Fibroblast of gingiva (primary cell): ENCODE results near the gene HSD17B7.
"Not testable (repeated sequence)": the region's sequence is repeated elsewhere in the genome, so short reads cannot be mapped to it uniquely, and the experiment has no call there.

ENCODE experiments used
- DNase-seq: peaks from one replicate; pipeline ENCODE4 v3.0.0-alpha.2; 2011; ENCODE audit warnings: low read depth

Gene HSD17B7

GRCh38 chr1:162790303-162790984 lies at the start of gene HSD17B7:
HSD17B7 (plus strand) TSS chr1:162790702; CDS start chr1:162790801, 99 bp downstream.
- peak; percentile 41 for DNase-seq

DNA sequence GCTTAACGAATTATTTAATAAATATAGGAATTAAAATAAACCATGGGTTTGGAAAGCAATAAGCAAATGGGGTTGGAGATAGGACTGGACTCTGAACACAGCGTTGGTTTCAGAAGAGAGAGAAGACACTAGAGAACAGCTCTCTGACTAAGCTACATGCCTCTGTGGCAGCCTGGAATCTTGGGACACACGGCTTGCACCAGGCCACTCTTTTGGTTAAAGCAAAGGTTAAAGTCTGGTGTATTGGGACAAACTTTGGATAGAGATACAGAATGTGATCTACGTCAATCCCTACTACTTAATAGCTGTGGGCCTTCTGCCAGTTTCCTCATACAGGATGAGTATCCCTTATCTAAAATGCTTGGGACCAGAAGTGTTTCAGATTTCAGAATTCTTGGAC lies 49.7 kb upstream of the HSD17B7 start:
- no peak for DNase-seq

GRCh38 chr1:162741574-162741973 lies 48.9 kb upstream of the HSD17B7 start:
- DNase-seq = no peak

- DNase-seq = not testable (repeated sequence)
Measured at GRCh38 chr1:162746264-162746942, 44.1 kb upstream of the HSD17B7 start.

GRCh38 chr1:162753001-162753658 lies 37.4 kb upstream of the HSD17B7 start:
- DNase-seq = no peak

DNA sequence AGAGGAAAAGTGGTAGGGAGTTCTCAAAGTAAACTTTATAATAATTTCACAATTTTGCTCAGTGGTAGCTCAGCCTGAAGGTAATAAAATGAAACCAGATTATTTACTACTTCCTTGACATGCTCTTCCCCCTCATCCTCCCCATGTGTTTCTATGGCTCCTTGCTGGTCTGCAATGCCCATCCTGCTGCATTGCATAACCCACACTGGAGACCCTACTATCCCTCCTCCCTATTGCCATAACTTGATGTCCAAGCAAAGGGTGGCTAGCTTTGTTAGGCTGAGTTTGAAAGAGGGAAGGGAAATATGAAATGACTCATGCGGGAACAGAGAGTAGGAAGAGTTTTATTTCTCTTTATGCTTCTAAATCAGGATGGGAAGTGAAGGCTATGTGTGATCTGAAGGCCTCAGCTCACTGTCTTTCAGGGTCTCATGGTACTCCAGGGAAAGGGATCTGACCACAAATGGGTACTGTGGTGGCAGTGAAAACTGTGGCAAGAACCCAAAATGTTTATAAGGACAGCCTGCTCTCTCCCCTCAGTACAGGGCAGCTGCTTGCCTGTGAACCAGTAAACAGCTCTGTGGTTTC lies 36.4 kb upstream of the HSD17B7 start:
- no peak for DNase-seq

DNA sequence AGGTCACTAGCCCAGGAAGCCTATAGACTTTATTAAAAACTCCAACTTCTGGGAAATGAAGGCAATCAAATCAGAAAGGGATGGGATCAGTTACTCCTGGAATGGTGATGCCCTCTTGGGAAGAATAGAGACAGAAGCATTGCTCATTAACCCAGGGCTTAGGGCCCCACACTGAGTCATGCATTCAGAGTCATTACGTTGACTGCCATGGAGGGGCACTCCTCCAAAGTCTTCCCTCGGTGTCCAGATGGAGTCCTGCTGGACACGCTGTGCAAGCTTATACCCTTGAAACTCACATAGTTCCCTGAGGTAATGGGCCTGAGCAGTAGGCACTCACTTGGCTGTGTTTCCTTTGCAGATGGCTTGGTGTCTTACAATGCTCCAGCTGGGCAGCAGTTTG lies 35.2 kb upstream of the HSD17B7 start:
- no peak for DNase-seq

- no peak for DNase-seq
Measured at GRCh38 chr1:162756523-162756922, 34.0 kb upstream of the HSD17B7 start.

DNA sequence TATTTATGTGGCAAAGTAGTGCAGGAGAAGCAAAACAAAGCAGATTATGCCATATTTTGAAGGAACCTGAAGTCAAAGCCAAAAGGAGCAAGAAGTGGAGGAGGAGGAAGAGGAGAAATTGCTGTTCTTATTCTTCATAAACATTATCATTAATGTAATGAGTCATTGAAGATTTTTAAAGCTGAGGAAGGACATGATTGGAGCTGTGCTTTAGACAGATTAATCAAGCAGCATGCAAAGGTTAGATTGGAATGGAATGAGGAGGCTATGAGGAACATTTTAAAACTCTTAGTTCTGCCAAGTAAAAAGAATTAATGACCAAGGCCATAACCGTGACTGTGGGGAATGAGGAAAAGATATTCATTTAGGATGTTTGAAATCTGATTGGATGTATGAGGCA lies 33.0 kb upstream of the HSD17B7 start:
- no peak for DNase-seq

DNA sequence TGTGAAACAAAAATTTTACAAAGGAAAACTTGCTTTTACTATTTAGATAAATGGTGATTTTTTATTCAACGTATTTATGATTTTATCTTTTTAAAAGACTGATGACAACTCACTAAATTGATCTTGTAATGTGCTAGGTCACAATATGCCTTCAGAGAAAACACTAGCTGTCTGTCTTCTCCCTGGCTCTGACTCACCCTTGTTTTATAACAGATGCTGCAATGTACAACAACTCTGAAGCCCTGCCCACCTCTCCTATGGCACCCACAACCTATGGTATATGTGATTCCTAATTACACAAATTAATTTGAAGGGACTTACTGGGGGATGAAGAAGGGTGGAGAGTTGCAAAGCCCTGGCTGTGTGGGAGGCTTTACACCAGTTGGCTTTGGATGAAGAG lies 24.7 kb upstream of the HSD17B7 start:
- DNase-seq = no peak

GRCh38 chr1:162772571-162773154 lies 17.8 kb upstream of the HSD17B7 start:
- peak; percentile 54 for DNase-seq

GRCh38 chr1:162774007-162774406 lies 16.5 kb upstream of the HSD17B7 start:
- no peak for DNase-seq

- DNase-seq = no peak
Measured at GRCh38 chr1:162779043-162779442, 11.5 kb upstream of the HSD17B7 start.

DNA sequence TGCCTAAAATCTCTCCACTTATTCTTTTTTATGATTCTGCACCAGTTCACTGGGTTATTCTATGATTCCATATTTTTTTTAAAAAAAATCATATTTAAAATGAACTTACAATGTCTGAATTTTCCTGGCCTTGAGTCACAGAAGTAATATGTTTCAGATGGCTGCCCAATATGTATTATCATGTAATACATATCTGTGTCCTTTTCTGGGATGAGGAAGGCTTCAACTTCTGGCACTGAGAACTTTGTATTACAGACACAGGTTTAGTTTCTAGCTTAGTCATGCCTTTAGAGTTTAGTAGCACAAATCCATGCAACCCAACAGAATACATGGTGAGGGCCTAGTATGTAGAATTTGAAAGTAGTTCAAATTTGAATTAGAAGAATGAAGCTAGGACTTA lies 7.8 kb upstream of the HSD17B7 start:
- DNase-seq = no peak

GRCh38 chr1:162784926-162785325 lies 5.6 kb upstream of the HSD17B7 start:
- not testable (repeated sequence) for DNase-seq

DNA sequence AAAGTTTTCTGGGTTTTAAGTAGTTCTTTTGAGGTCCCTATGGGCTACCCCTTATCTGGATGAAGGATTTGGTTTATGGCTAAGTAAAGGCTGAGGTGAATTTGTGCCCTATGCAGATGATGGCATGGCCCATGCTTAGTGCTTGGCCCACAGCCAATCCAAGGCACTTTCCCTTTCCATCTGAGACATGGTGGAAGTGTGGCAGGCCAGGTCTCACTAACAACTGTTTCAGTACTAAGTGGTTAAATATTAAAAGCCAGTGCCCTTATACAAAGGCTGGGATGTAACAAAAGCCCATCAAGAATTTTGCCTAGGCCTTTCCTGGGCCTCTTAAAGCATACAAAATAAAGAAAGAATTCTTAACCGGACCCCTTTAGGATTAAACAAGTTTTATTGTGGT lies 1.7 kb upstream of the HSD17B7 start:
- not testable (repeated sequence) for DNase-seq

DNA sequence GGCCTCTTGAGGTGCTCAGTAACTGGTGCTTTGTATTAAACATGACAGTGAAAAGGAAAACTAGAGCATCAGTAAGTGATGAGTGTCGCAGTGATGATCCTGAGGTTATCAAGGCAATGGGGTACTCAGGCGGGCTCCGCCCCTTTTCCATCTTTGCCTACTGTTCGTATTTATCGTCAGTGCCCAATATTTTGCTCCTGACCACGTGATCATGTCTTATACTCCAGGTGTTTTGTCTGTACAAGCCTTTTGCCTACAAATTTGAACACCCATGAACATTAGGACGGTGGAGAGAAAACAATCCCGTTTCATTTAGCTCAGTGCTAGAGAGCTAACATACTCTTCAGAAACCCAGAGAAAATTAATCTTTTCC lies 469 bp downstream of the HSD17B7 start:
- not testable (repeated sequence) for DNase-seq

GRCh38 chr1:162794284-162794683 lies 3.8 kb downstream of the HSD17B7 start:
- not testable (repeated sequence) for DNase-seq

DNA sequence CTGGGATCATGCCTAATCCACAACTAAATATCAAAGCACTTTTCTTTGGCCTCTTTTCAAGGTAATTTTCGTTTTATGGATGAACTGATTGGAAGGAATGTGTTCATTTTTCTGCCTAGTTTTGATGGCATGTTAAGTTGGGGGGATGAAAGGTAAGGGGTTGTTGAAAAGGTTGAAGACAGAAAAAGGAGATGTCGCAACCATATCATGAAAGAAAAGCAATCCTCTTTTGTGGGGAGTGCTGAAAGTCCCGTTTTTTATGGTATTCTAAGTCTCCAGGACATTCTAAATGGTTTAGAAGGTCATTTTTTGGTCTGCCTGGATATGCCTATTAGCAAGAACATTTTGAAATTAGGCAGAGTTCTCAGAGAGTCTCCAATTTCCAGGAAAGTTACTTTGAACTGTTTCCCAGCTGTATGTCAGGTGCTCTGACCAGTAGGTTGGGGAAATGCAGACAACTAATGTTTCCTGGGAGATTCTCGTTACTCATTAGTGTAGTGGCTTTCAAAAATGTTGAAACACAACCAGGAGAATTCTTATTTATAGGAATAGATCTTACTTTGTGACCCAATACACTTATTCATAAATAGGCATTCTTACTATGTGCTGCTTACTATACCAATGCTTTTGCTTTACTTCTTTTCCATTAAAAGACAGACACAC lies 6.2 kb downstream of the HSD17B7 start:
- DNase-seq = not testable (repeated sequence)

DNA sequence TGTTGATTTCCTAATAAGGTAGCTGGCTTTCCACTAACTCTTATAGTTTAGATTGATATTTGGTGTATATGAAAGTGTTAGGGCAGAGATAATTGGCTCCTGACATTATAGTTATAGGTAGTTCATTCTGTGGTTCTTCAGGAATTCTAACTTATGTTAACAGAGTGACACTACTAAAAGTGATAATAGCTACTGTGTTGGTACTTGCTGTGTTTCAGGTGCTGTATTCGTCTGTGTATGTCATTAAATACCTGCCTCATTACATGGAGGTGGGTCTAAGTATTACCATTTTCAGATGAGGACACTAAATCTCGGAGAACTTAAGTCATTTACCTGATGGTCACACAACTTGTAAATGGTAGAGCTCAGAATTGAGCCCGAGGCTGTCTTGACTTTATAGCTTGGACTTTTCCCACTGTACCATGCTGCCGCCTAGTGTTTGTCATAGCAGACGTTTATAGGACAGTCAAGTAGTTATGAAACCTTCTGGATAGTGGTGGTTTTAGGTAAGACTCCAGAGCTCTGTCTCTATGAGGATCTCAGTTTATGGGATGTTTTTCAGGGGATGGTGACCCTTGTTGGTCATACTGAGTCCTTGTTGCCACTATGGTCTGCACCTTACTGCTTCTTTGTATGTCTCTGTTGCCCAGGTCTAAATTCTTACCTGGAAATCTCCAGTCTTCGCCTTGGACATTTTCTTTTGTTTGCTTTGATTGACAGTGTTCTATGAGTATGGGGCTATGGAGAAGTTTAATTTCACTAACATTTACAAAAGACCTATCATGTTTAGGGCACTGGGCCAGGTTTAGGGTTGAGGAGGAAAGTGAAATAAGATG lies 9.7 kb downstream of the HSD17B7 start:
- DNase-seq = peak; percentile 73

DNA sequence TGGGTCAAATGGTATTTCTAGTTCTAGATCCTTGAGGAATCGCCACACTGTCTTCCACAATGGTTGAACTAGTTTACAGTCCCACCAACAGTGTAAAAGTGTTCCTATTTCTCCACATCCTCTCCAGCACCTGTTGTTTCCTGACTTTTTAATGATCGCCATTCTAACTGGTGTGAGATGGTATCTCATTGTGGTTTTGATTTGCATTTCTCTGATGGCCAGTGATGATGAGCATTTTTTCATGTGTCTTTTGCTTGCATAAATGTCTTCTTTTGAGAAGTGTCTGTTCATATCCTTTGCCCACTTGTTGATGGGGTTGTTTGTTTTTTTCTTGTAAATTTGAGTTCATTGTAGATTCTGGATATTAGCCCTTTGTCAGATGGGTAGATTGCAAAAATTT lies 17.0 kb downstream of the HSD17B7 start:
- not testable (repeated sequence) for DNase-seq
